Measurements from ENCODE around the gene SMPD3.

The SMPD3 gene

DNA sequence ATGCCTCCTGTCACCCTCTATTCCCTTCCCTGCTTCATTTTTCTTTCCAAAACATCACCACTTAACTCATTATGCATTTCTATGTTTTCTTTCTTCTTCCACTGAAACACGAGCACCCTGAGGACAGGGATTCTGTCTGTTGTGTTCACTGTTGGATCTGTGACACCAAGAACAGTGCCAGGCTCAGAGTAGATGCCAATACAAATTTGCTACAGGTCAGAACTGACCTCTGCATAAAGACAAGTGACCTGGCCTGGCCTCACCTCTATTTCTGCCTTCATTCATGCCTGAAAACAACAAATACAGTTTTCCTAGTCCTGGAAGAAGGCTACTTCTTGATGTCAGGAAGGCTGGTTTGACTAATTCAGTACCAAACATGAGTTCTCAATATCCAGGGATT is 45.1 kb downstream of the SMPD3 start:
- no peak for DNase-seq (ENCODE audit: low read depth)

- no peak for DNase-seq (ENCODE audit: low read depth)
Observed at GRCh38 chr16:68402748-68403040, 45.6 kb downstream of the SMPD3 start.

DNA sequence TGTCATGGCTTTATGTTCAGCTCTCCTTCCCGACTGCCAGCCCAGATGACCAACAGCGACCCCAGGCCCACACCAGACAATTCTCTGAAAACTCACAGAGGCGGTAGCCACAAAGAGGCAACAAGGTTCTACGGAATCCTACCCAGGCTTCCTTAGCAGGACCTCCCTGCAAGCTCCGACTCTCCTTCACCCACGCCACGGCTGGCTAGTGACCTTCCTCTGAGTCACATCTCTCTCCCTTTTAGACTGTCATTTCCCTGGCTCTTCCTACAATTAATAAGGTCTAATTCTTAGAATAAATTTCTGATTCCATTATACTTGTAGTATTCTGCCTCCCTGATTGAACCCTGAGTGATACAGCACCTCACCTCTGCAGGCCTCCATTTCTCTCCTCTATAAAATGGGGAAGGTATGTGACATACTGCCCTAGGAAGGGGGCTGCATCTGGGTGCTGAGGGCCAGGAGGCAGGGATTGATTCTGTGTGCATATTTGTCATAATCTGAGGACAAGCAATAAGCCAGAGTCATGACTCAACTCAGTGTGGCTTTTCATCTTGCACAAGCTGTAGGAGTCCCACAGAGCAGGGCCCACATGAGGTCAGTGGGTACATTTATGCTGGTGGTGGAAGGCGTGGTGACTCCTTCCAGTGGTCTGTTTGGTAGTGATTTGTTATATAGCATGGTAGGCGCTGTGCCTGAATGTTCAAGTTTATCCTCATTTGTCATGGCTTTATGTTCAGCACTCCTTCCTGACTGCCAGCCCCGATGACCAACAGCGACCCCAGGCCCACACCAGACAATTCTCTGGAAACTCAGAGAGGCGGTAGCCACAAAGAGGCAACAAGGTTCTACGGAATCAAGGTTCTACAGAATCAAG is 46.2 kb downstream of the SMPD3 start:
- DNase-seq (ENCODE audit: low read depth), result peak; percentile 59

DNA sequence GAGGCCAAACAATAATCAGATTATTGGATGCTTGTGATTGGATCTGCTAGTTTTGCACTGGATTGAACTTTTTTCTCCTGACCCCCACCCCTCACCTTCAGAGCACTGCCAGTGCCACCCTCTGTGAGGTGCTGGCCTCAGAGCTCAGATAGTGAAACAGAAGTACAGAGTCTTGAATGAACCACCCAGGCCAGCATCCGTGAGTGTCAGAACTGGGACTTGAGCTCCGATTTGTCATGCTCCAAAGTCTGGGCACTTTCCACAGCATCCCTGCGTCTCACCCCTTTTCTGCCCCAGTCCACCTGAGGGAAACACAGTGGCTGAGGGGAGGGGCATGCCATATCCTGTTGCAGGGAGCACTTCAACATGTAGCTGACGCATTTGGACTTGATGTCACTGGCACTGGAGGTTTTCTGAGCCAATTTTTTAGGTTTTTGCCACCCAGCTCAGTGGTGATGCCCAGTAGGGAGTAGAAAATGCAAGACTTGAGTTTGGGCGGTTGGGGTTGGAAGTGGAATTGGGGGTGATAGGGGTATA is 47.3 kb downstream of the SMPD3 start:
- DNase-seq (ENCODE audit: low read depth), result no peak

DNA sequence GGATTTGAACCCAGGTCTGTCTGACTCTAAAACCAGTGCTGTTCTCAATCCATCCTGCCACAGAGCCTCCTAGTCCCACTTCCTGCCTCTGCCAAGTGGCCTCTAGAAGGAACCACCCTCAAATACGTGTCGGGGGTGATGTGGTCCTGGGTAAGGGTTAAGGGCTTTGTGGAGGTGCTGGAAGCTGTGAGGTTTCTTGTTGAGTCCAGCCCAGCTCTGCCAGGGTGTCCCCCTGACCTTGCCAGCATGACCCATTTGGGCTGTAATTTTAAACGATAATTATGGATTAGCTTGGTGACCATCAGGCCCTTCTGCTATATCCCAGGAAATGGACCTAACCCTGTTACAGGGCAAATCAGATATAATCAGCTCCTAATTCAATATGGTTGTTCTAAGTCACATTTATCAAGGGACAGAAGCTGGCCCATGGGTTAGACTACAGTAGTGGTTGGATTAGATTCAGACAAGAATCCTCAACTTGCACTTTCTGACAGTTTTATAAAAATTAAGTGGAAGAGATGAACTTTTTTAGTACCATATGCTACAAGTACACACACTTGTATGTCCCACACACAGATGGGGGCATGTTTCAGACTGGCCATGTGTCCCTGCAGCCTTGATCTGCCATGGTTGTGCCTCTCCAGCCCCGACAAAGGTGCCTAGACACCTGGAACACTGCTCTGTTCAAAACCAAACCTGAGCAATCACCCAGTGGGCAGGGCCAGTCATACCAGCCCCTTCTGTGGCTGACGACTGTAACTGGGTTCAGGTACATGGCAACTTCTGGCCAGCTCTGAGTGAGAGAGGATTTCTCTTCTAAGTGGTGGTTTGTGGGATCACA is 48.0 kb downstream of the SMPD3 start:
- DNase-seq (ENCODE audit: low read depth), result no peak

DNA sequence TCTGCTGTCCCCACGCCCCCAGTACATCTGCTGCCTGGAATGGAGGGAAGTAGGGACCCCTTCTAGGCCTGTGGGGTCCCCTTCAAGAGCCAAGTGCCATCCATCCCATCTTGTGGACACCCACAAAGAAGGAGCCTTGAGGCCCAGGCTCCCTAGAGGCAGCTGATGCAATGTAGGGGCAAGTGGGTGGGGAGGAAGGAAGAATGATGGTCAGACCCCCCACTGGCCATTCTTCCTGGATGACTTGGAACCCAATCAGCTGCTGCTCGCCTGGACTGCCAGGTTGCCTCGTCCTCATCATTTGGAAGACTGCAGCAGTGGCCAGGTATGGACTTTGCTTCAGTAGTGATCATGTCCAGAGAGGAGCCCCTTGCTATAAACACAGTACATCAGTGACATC is 48.9 kb downstream of the SMPD3 start:
- DNase-seq (ENCODE audit: low read depth), result no peak

GRCh38 chr16:68397710-68398201 is 50.6 kb downstream of the SMPD3 start:
- no peak for DNase-seq (ENCODE audit: low read depth)

- DNase-seq (ENCODE audit: low read depth), result peak; percentile 33
Observed at GRCh38 chr16:68396481-68396880, 51.8 kb downstream of the SMPD3 start.

DNA sequence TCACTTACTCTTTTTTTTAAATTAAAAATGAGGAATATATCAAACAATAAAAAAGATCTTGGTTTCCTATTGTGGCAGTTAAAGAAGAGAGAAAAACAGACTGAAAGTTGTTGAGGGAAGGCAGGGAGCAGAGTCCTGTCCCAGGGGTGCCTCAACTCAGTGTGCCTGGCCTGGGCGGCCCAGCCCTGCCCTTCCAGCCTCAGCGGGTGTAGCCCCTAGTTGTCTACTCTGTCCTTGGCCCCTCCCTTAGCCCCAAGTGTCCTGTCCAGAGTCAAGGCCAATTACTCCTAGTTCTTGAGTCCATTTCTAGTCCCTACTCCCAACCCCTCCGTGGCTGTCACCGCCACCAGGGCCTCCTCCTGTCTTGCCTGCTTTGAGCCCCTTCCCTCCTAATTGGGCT is 52.5 kb downstream of the SMPD3 start:
- DNase-seq (ENCODE audit: low read depth), result no peak

- no peak for DNase-seq (ENCODE audit: low read depth)
Observed at GRCh38 chr16:68395167-68395786, 53.0 kb downstream of the SMPD3 start.

- no peak for DNase-seq (ENCODE audit: low read depth)
Observed at GRCh38 chr16:68393333-68393732, 55.0 kb downstream of the SMPD3 start.

GRCh38 chr16:68389750-68390371 is 58.4 kb downstream of the SMPD3 start:
- no peak for DNase-seq (ENCODE audit: low read depth)

GRCh38 chr16:68389006-68389405 is 59.3 kb downstream of the SMPD3 start:
- no peak for DNase-seq (ENCODE audit: low read depth)

- DNase-seq (ENCODE audit: low read depth), result no peak
Observed at GRCh38 chr16:68388124-68388523, 60.2 kb downstream of the SMPD3 start.

DNA sequence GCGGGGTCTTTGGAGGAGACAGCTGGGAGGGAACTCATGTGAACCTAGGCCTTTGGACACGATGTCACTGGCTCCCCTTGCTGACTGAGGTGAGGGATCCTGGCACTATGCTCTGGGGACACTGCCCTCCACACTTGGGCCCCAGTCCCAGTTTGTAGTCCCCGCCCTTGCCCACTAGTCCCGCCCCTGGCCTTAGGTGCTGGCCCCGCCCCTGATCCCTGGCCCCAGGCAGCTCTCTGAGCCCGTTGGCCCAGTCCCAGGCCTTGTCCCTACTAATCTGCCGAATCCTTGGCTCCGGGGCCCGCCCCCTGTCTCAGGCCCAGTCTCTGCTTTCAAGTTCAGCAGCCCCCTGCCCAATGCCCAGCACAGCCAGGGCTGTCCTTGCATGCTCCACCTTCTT is 61.0 kb downstream of the SMPD3 start:
- no peak for DNase-seq (ENCODE audit: low read depth)

- DNase-seq (ENCODE audit: low read depth), result no peak
Observed at GRCh38 chr16:68386628-68387027, 61.7 kb downstream of the SMPD3 start.

DNA sequence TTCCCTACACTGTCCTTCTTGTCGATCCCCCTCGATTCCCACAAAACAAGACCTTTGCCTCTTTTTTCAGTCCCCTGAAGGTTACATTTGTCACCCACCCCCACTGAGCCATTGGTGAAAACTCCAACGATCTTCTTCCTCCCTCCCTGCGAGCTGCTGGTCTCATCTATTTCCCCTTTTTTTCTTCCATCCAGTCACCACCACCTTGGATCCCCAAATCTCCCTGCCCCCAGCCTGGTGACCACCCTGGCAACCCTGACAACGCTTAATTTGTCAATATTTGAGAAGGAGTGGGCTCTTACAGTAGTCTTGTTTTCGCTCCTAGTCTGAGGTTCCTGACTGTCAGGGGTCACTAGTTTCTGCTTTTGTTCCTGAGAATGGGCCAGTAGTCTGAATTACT is 62.9 kb downstream of the SMPD3 start:
- no peak for DNase-seq (ENCODE audit: low read depth)

GRCh38 chr16:68384288-68385161 is 63.8 kb downstream of the SMPD3 start:
- DNase-seq (ENCODE audit: low read depth), result no peak

DNA sequence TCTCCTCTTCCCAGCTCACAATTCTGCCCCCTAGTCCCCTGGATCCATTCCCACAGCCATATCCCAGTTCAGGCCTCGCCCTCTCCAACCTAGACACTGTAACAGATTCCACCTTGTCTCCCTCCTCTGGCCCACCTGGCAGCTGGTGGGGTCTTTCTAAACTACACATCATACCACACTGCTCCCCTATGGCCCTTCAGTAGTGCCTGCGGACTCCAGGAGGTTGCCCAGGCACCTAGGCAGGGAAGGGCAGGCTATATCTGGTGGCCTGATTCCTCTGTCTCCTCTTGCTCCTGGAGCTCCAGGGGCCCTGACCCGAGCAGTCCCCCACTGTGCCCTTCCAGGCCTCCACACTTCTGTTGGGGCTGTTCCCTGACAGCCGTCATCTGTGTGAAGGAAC is 64.5 kb downstream of the SMPD3 start:
- DNase-seq (ENCODE audit: low read depth), result no peak

DNA sequence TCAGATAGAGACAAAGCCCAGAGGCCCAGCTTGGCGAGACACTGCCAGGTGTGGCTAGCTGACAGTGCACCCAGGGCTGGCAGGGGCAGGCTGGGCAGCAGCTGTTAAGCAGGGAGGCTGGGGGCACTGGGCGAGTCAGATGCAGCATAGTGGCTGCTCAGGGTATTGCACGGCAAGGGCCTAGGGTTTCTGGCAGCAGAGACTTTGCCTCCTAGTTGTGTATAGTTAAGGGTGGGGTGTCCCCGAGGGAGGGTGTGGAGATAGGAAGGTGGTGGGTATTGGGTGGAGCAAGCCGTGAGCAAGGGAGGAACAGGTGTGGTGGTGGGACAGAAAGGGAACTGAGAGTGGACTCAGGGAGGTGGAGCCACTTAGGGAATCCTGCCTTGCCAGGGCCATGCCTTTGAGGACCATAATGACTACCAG is 66.0 kb downstream of the SMPD3 start:
- DNase-seq (ENCODE audit: low read depth), result no peak

DNA sequence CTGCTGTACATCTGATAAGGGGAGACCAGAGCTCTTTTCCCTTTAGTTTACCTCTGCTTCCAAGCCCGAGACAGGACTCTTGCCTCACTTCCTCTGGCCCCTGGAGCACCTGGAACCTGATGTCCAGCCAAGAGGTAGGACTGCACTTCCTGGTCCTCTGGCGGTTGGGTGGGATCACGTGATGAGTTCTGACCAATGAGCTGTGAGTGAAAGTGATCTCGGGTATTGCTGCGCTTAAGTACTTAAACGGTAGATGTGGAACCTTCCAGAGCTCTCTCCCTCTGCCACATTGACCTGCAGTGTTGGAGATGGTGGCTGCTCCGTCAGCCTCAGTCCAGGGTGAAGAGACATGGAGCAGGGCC is 67.0 kb downstream of the SMPD3 start:
- DNase-seq (ENCODE audit: low read depth), result no peak

All from stromal cell of bone marrow (primary cell).